Measurements from ENCODE around the gene PXK.

DNA sequence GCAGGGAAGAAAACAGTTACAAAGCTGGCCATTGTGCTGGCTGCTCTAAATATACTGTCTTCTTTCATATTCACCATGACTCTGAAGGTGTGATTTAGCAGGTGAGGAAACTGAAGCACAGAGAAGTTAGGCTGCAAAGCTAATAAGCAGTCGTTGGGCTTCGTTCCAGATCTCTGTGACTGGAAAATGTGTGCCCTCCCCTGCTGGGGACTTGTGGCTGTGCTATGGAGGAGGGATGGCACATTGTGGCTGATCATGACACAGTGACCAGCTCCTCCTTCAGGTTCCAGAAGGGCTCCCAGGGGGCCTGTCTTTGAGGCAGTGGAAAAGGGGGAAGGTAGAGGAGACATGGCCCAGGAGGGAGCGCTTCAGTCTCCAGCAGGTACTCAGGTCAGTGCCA is 19.2 kb downstream of the PXK start:
- TF ChIP-seq, protein P1, sequence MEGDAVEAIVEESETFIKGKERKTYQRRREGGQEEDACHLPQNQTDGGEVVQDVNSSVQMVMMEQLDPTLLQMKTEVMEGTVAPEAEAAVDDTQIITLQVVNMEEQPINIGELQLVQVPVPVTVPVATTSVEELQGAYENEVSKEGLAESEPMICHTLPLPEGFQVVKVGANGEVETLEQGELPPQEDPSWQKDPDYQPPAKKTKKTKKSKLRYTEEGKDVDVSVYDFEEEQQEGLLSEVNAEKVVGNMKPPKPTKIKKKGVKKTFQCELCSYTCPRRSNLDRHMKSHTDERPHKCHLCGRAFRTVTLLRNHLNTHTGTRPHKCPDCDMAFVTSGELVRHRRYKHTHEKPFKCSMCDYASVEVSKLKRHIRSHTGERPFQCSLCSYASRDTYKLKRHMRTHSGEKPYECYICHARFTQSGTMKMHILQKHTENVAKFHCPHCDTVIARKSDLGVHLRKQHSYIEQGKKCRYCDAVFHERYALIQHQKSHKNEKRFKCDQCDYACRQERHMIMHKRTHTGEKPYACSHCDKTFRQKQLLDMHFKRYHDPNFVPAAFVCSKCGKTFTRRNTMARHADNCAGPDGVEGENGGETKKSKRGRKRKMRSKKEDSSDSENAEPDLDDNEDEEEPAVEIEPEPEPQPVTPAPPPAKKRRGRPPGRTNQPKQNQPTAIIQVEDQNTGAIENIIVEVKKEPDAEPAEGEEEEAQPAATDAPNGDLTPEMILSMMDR (IDR thresholded peaks at IDR 0.05) = no peak
- TF ChIP-seq POLR2A (IDR thresholded peaks at IDR 0.05) = no peak
